Panc1 (cell line): Measurements from ENCODE around the gene LY6G6C. TPM values are rescaled to one million over a fixed set of nuclear protein-coding genes. Genes with fewer than 3 reads are reported as not detected.

ENCODE experiments used
- ATAC-seq: fragments of 200-7000 bp; cut with Tn5 transposase; 2 replicates; pipeline ENCODE4 v1.9.1; 2020; ENCODE audit warnings: mild to moderate bottlenecking, moderate library complexity
- BruUV-seq: library from RNA; stranded (reverse); fragments of 400-500 nt; replicated peaks from 2 replicates; lab custom pipeline; 2021; lab: Mats Ljungman, UMichigan
- CTCF ChIA-PET: fragments of 300-600 bp; sonication (Branson Sonifier 250); formaldehyde crosslinking; loops from one replicate; lab custom pipeline; 2022; ENCODE audit warnings: antibody characterized with exemption; lab: Charles Lee
- POLR2A ChIA-PET: fragments of 300-600 bp; sonication (Branson Sonifier 250); formaldehyde crosslinking; loops from one replicate; lab custom pipeline; 2022; ENCODE audit warnings: antibody characterized with exemption; lab: Charles Lee
- DNase-seq: peaks from one replicate; pipeline ENCODE4 v3.0.0-alpha.2; 2010; ENCODE audit warnings: low read depth, low spot score
- H3K27ac ChIP-seq: 2 replicates; pipeline ENCODE4 v1.5.1; 2011; ENCODE audit warnings: mild to moderate bottlenecking, low read length, inconsistent platforms
- H3K27me3 ChIP-seq: fragments of 200-500 bp; sonication (Bioruptor generic); 2 replicates; pipeline ENCODE4 v1.6.0; 2014; ENCODE audit warnings: low read length, inconsistent platforms; ENCODE audit not compliant: control insufficient read depth, insufficient read depth
- H3K36me3 ChIP-seq: fragments of 200-500 bp; sonication (Bioruptor generic); 2 replicates; pipeline ENCODE4 v1.5.1; 2014; ENCODE audit warnings: inconsistent platforms, mild to moderate bottlenecking, low read length, moderate library complexity; ENCODE audit not compliant: control insufficient read depth, insufficient read depth
- H3K4me1 ChIP-seq: 2 replicates; pipeline ENCODE4 v1.5.1; 2011; ENCODE audit warnings: inconsistent platforms, mild to moderate bottlenecking, low read length, moderate library complexity; ENCODE audit not compliant: control insufficient read depth, insufficient read depth
- H3K4me3 ChIP-seq, 2 experiments: 2 replicates each; pipeline ENCODE4 v1.5.1; 2011 to 2012; ENCODE audit warnings: low read depth in 2 of 2, low read length in 2 of 2, mild to moderate bottlenecking in 2 of 2, inconsistent platforms in 1 of 2, moderate library complexity in 1 of 2
- H3K9me3 ChIP-seq: fragments of 200-500 bp; sonication (Bioruptor generic); 2 replicates; pipeline ENCODE4 v1.5.1; 2014; ENCODE audit warnings: low read depth, mild to moderate bottlenecking, inconsistent platforms, low read length, moderate library complexity; ENCODE audit not compliant: control insufficient read depth, insufficient read depth
- POLR2AphosphoS5 ChIP-seq: IDR thresholded peaks from 2 replicates; pipeline ENCODE4 v1.6.1; 2012; ENCODE audit warnings: mild to moderate bottlenecking, low read depth, low read length, moderate library complexity
- REST ChIP-seq, 2 experiments: IDR thresholded peaks; 2 replicates each; pipeline ENCODE4 v1.6.1; 2011 to 2012; ENCODE audit warnings: low read depth in 2 of 2, control low read depth in 1 of 2, low read length in 1 of 2, mild to moderate bottlenecking in 1 of 2, moderate library complexity in 1 of 2; ENCODE audit not compliant: insufficient read depth in 1 of 2
- SIN3A ChIP-seq: IDR thresholded peaks from 2 replicates; pipeline ENCODE4 v1.6.1; 2012; ENCODE audit warnings: low read depth, mild to moderate bottlenecking, low read length, moderate library complexity, borderline replicate concordance; ENCODE audit not compliant: insufficient read depth
- TCF7L2 ChIP-seq: IDR thresholded peaks from 2 replicates; pipeline ENCODE4 v1.6.1; 2011; ENCODE audit warnings: mild to moderate bottlenecking, low read depth, low read length, inconsistent platforms
- in situ Hi-C: cut with HindIII; loops from 2 replicates; pipeline ENCODE4 v1.10.0; 2016; ENCODE audit warnings: low sequenced_read_pairs, low pct_unique_long_range_greater_than_20kb
- intact Hi-C: fragments of 100-400 bp; cut with micrococcal nuclease; formaldehyde crosslinking; loops from one replicate; pipeline ENCODE4 v1.10.0; 2022; ENCODE audit not compliant: unreplicated experiment
- total RNA-seq: library from RNA; stranded (reverse); gene quantifications from one replicate; pipeline ENCODE4 v1.2.1, GENCODE V29; 2021; ENCODE audit not compliant: unreplicated experiment
- TF ChIP-seq, protein P1 (sequence below): fragments of 450-650 bp; IDR thresholded peaks from 2 replicates; pipeline ENCODE4 v1.5.1; 2017; ENCODE audit warnings: mild to moderate bottlenecking

The LY6G6C gene
- total RNA-seq, 1 experiment from 2014 or later, result 0.23 TPM

DNA sequence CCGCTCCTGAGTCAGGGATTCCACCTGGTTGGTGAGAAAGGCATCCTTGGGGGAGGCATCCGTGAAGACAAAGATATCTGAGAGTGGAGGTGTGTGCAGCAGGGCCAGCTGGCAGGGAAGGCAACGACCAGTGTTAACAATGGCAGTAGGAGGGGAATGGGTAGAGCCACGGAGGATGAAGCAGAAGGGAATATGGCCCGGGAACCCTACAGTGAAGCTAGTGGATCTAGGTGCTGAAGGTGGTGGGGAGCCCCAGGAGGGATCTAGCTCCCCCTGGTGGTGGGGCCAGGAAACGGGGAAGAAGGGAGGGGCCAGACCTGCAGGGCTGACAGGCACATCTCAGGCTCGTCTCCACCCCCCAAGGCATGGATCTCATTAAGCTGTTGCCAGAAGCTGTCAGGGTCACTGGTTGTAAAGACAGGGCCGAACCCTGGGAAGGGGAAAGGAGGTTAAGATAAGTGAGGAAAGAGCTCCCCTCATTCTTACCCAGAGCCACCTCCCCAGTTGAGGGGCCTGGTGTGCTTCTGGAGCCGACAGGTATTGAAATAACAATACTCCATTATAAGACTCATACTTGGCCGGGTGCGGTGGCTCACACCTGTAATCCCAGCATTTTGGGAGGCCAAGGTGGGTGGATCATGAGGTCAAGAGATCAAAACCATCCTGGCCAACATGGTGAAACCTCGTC lies 48.3 kb upstream of the LY6G6C start:
- H3K27ac ChIP-seq, result no peak overlapping the region
- no peaks in the 10 kb centered on the region for H3K4me1 ChIP-seq
- ATAC-seq, result peak; percentile 82
- in situ Hi-C loops, result no loop called here
- ChIA-PET CTCF (interaction anchor here (0.6 to 1.4 kb wide), 7 partner anchors 31 to 223 kb away, joined by 3 to 7 read pairs (median 3); partner anchors contain the start of gene ATP6V1G2), POLR2A (interaction anchor here (0.9 kb wide), 1 partner anchor 283 kb away, joined by 5 read pairs; no protein-coding TSS in a partner anchor)
- no peaks in the 10 kb centered on the region for H3K27me3 ChIP-seq
- no peak for TF ChIP-seq POLR2AphosphoS5
- no peak for TF ChIP-seq SIN3A
- no peak for TF ChIP-seq REST (IDR thresholded peaks at IDR 0.05; ENCODE audit: insufficient read depth in 1 of 2, low read depth in 2 of 2, low read length in 1 of 2)
- TF ChIP-seq, protein P1, sequence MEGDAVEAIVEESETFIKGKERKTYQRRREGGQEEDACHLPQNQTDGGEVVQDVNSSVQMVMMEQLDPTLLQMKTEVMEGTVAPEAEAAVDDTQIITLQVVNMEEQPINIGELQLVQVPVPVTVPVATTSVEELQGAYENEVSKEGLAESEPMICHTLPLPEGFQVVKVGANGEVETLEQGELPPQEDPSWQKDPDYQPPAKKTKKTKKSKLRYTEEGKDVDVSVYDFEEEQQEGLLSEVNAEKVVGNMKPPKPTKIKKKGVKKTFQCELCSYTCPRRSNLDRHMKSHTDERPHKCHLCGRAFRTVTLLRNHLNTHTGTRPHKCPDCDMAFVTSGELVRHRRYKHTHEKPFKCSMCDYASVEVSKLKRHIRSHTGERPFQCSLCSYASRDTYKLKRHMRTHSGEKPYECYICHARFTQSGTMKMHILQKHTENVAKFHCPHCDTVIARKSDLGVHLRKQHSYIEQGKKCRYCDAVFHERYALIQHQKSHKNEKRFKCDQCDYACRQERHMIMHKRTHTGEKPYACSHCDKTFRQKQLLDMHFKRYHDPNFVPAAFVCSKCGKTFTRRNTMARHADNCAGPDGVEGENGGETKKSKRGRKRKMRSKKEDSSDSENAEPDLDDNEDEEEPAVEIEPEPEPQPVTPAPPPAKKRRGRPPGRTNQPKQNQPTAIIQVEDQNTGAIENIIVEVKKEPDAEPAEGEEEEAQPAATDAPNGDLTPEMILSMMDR, result peak; percentile 94
- TF ChIP-seq TCF7L2, result no peak
- H3K4me3 ChIP-seq, result no peak overlapping the region
- H3K9me3 ChIP-seq, result no peaks in the 10 kb centered on the region
- no peaks in the 10 kb centered on the region for H3K36me3 ChIP-seq
- intact Hi-C loops, result loop anchor here (5.0 to 10.0 kb wide), 2 partner anchors 55 to 88 kb away; partner anchors contain the start of genes HSPA1B and LY6G5C
- no peak for DNase-seq
- BruUV-seq, result no TSS peak

DNA sequence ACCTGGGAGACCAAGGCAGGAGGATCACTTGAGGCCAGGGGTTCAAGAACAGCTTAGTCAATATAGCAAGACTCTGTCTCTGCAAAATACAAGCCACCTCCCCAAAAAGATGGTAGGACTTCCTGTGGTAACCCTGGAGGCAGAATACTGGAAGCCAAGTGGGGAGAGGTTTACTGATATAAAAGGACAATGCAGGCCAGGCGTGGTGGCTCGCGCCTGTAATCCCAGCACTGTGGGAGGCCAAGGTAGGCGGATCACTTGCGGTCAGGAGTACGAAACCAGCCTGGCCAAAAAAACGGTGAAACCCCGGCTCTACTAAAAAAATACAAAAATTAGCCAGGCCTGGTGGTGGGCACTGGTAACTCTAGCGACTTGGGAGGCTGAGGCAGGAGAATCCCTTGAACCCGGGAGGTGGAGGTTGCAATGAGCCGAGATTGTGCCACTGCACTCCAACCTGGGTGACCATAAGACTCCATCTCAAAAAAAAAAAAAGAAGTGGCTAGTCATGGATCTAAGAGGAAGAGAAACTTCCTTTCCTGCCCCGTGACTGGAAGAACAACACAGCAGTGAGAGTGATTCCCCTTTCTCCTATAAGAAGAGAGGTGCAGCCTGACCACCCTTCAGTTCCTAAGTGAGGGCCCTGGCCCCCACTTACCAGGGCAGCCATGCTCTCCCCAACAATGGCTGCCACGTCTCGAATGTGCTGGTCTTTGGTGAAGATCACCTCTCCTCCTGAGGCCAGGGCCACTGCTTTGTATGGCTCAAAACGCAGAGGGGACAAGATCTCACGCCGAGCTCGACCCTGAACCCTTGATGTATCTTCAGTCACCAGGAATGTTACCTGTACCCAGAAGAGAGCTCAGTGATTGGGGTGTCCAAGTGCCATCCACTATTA lies 47.1 kb upstream of the LY6G6C start:
- BruUV-seq, result no TSS peak
- in situ Hi-C loops, result no loop called here
- ChIA-PET CTCF (interaction anchor here (0.7 to 1.4 kb wide), 2 partner anchors 13 to 222 kb away, joined by 3 to 4 read pairs; partner anchors contain the start of gene ATP6V1G2), POLR2A (no interaction called here)
- ATAC-seq (no peak), DNase-seq (no peak)
- TF ChIP-seq REST (IDR thresholded peaks at IDR 0.05; ENCODE audit: insufficient read depth in 1 of 2, low read depth in 2 of 2, low read length in 1 of 2) (no peak), SIN3A (no peak)
- intact Hi-C loops, result no loop called here
- no peaks in the 10 kb centered on the region for H3K4me1 ChIP-seq
- H3K36me3 ChIP-seq, result no peaks in the 10 kb centered on the region
- H3K27ac ChIP-seq, result no peak overlapping the region
- no peaks in the 10 kb centered on the region for H3K9me3 ChIP-seq
- H3K27me3 ChIP-seq, result no peaks in the 10 kb centered on the region
- H3K4me3 ChIP-seq, result no peak overlapping the region
